Lower leg skin (tissue), 3 donors: ENCODE data around the gene ROR1.

Experiments
- CTCF ChIP-seq, 3 donors: fragments of 450-650 bp; IDR thresholded peaks; one replicate each; pipeline ENCODE4 v1.5.1; 2016; ENCODE audit warnings: antibody characterized with exemption in 3 of 3, mild to moderate bottlenecking in 3 of 3, moderate library complexity in 2 of 3
- POLR2A ChIP-seq, 2 donors: fragments of 450-650 bp; IDR thresholded peaks; one replicate each; pipeline ENCODE4 v1.6.1; 2016 to 2017; ENCODE audit warnings: antibody characterized with exemption in 2 of 2, mild to moderate bottlenecking in 1 of 2, moderate library complexity in 1 of 2

GRCh38 chr1:63918418-63918945 lies 144.7 kb downstream of the ROR1 start:
- TF ChIP-seq CTCF (IDR thresholded peaks at IDR 0.05) (no peak), POLR2A (IDR thresholded peaks at IDR 0.05) (no peak)
